HepG2 (cell line): ENCODE measurements around the gene ZBTB46. TPM values are rescaled to one million over a fixed set of nuclear protein-coding genes. Genes with fewer than 3 reads are reported as not detected.

Experiments used
- ADNP ChIP-seq: sonication (generic); formaldehyde crosslinking; IDR thresholded peaks from 2 replicates; pipeline ENCODE4 v1.4.0; 2020; ENCODE audit warnings: missing genetic modification reagents
- ARNT2 ChIP-seq: sonication (generic); formaldehyde crosslinking; IDR thresholded peaks from 2 replicates; pipeline ENCODE4 v1.8.0; 2022; ENCODE audit warnings: mild to moderate bottlenecking, low read depth, missing genetic modification reagents, moderate library complexity
- CBX5 ChIP-seq: sonication (generic); formaldehyde crosslinking; IDR thresholded peaks from 2 replicates; pipeline ENCODE4 v1.4.0; 2020; ENCODE audit warnings: missing genetic modification reagents, borderline replicate concordance
- CHD2 ChIP-seq: IDR thresholded peaks from 2 replicates; pipeline ENCODE4 v1.6.1; 2011; ENCODE audit warnings: low read depth, low read length, improper control_type of control experiment
- HHEX ChIP-seq: IDR thresholded peaks from 2 replicates; pipeline ENCODE4 v1.6.1; 2016; ENCODE audit warnings: control low read depth
- HNF4G ChIP-seq, 2 experiments: sonication (generic) in 1 of 2; formaldehyde crosslinking in 1 of 2; IDR thresholded peaks; 2 replicates each; pipeline versions ENCODE4 v1.4.0 to v1.6.1; 2011 to 2020; ENCODE audit warnings: borderline replicate concordance in 2 of 2, low read depth in 2 of 2, mild to moderate bottlenecking in 2 of 2, low read length in 1 of 2, missing genetic modification reagents in 1 of 2, moderate library complexity in 1 of 2
- KMT2B ChIP-seq: IDR thresholded peaks from 2 replicates; pipeline ENCODE4 v1.6.1; 2016; ENCODE audit warnings: missing genetic modification reagents, missing compliant biosample characterization
- NR2F1 ChIP-seq, 2 experiments: fragments of 450-650 bp in 1 of 2; formaldehyde crosslinking in 1 of 2; IDR thresholded peaks; 2 replicates each; pipeline versions ENCODE4 v1.5.0 to v1.6.1; 2016 to 2020; ENCODE audit warnings: mild to moderate bottlenecking in 1 of 2, missing compliant biosample characterization in 1 of 2, missing genetic modification reagents in 1 of 2, moderate library complexity in 1 of 2
- SNAPC5 ChIP-seq: sonication (generic); formaldehyde crosslinking; IDR thresholded peaks from 2 replicates; pipeline ENCODE4 v1.8.1; 2023; ENCODE audit warnings: mild to moderate bottlenecking, missing genetic modification reagents, borderline replicate concordance
- SSRP1 ChIP-seq: IDR thresholded peaks from 2 replicates; pipeline ENCODE4 v1.6.1; 2016; ENCODE audit warnings: control low read depth
- TOE1 ChIP-seq: sonication (generic); formaldehyde crosslinking; IDR thresholded peaks from 2 replicates; pipeline ENCODE4 v1.4.0; 2020; ENCODE audit warnings: mild to moderate bottlenecking, missing genetic modification reagents
- TP53 ChIP-seq: sonication (generic); formaldehyde crosslinking; conservative IDR thresholded peaks from 2 replicates; pipeline ENCODE4 v1.4.0; 2020; ENCODE audit warnings: missing genetic modification reagents
- XBP1 ChIP-seq: sonication (generic); formaldehyde crosslinking; IDR thresholded peaks from 2 replicates; pipeline ENCODE4 v1.5.0; 2020; ENCODE audit warnings: missing genetic modification reagents
- ZNF142 ChIP-seq: sonication (generic); formaldehyde crosslinking; IDR thresholded peaks from 2 replicates; pipeline ENCODE4 v1.4.0; 2020; ENCODE audit warnings: missing genetic modification reagents
- ZNF230 ChIP-seq: sonication (generic); formaldehyde crosslinking; IDR thresholded peaks from 2 replicates; pipeline ENCODE4 v1.4.0; 2020; ENCODE audit warnings: mild to moderate bottlenecking, missing genetic modification reagents
- ZNF292 ChIP-seq: sonication (generic); formaldehyde crosslinking; IDR thresholded peaks from 2 replicates; pipeline ENCODE4 v1.8.1; 2022; ENCODE audit warnings: mild to moderate bottlenecking, low read depth, missing genetic modification reagents, borderline replicate concordance
- ZNF317 ChIP-seq: sonication (generic); formaldehyde crosslinking; IDR thresholded peaks from 2 replicates; pipeline ENCODE4 v1.5.0; 2020; ENCODE audit warnings: mild to moderate bottlenecking, missing genetic modification reagents
- ZNF570 ChIP-seq: sonication (generic); formaldehyde crosslinking; IDR thresholded peaks from 2 replicates; pipeline ENCODE4 v1.4.0; 2020; ENCODE audit warnings: mild to moderate bottlenecking, missing genetic modification reagents, borderline replicate concordance
- ZNF670 ChIP-seq: sonication (generic); formaldehyde crosslinking; IDR thresholded peaks from 2 replicates; pipeline ENCODE4 v1.8.0; 2022; ENCODE audit warnings: mild to moderate bottlenecking, missing genetic modification reagents, borderline replicate concordance
- ZNF710 ChIP-seq: sonication (generic); formaldehyde crosslinking; IDR thresholded peaks from 2 replicates; pipeline ENCODE4 v1.5.0; 2020; ENCODE audit warnings: mild to moderate bottlenecking, missing genetic modification reagents, borderline replicate concordance
- ZNF784 ChIP-seq: sonication (generic); formaldehyde crosslinking; IDR thresholded peaks from 2 replicates; pipeline ENCODE4 v1.5.1; 2020; ENCODE audit warnings: missing genetic modification reagents, mild to moderate bottlenecking, borderline replicate concordance
- polyA plus RNA-seq, 8 experiments: library from polyadenylated mRNA; depleted of rRNA in 3 of 8; stranded (reverse) in 7 of 8; unstranded in 1 of 8; fragments of >200 nt; fragmentation: Illumina TruSeq in 4 of 8; extraction: Trizol in 4 of 8; gene quantifications; 2 replicates each; pipeline versions ENCODE4 v1.2.1 to v1.2.3, GENCODE V29; 2011 to 2016; ENCODE audit warnings: low read depth in 4 of 8, missing spikeins in 1 of 8, mixed read lengths in 1 of 8; ENCODE audit not compliant: insufficient read depth in 1 of 8
- total RNA-seq, 5 experiments: library from RNA; depleted of rRNA; stranded (reverse); fragments of >200 nt; fragmentation: Illumina TruSeq; extraction: Trizol; gene quantifications; 2 replicates each; pipeline ENCODE4 v1.2.3, GENCODE V29; 2016; ENCODE audit warnings: low read depth in 1 of 5

Gene ZBTB46
- total and polyA plus RNA-seq, 2 of the 13 experiments (the other 11 are each of a cell fraction or from before 2014, with no cell fraction given), result 1.6 to 13.5 TPM

GRCh38 chr20:63831993-63832686 lies 1.1 kb upstream of the ZBTB46 start (continued):
- TF ChIP-seq ZNF670 (CRISPR knock-in tag) (no peak), ZNF317 (CRISPR knock-in tag) (no peak), KMT2B (CRISPR knock-in tag) (no peak), TP53 (CRISPR knock-in tag) (no peak), ZNF142 (peak; percentile 74), CBX5 (0 out of 2 replicates have a peak, but pooled peaks have one; percentile 22), HNF4G (IDR thresholded peaks at IDR 0.05; ENCODE audit: borderline replicate concordance, low read depth, low read length) (peak; percentile 41; the same call in 1 of the 2 replicates), HNF4G (CRISPR knock-in tag; IDR thresholded peaks at IDR 0.05; ENCODE audit: borderline replicate concordance, low read depth) (peak; percentile 56; the same call in 1 of the 2 replicates), ZNF784 (CRISPR knock-in tag) (peak; percentile 93), TOE1 (CRISPR knock-in tag) (no peak), ZNF230 (CRISPR knock-in tag) (no peak; the same call in 1 of the 2 replicates), ZNF570 (CRISPR knock-in tag) (no peak), ARNT2 (CRISPR knock-in tag) (peak; percentile 88), ZNF292 (CRISPR knock-in tag) (no peak), SNAPC5 (no peak), HHEX (CRISPR knock-in tag) (no peak), CHD2 (no peak), SSRP1 (CRISPR knock-in tag) (no peak), XBP1 (CRISPR knock-in tag) (no peak), ADNP (CRISPR knock-in tag) (no peak), NR2F1 (CRISPR knock-in tag; IDR thresholded peaks at IDR 0.05) (no peak), ZNF710 (CRISPR knock-in tag) (peak; percentile 83)
